ENCODE data around the gene SHOX.
"Not testable (repeated sequence)": the region's sequence is repeated elsewhere in the genome, so short reads cannot be mapped to it uniquely, and the experiment has no call there.

SHOX gene

GRCh38 chrX:630612-631496, at the start of gene SHOX:
Gene SHOX, plus strand, starts transcription at chrX:630791. Its CDS starts 107 bp downstream, at chrX:630898.
- DNase-seq = no peak

GRCh38 chrX:581066-581465, 49.5 kb upstream of the SHOX start:
- DNase-seq = no peak

- DNase-seq = no peak
Observed at GRCh38 chrX:581720-582298, 48.8 kb upstream of the SHOX start.

GRCh38 chrX:584572-584971, 46.0 kb upstream of the SHOX start:
- DNase-seq = no peak

- no peak for DNase-seq
Observed at GRCh38 chrX:585115-585808, 45.3 kb upstream of the SHOX start.

GRCh38 chrX:586351-586750, 44.2 kb upstream of the SHOX start:
- no peak for DNase-seq

- DNase-seq = not testable (repeated sequence)
Observed at GRCh38 chrX:589261-589660, 41.3 kb upstream of the SHOX start.

- DNase-seq = no peak
Observed at GRCh38 chrX:590693-591404, 39.7 kb upstream of the SHOX start.

- no peak for DNase-seq
Observed at GRCh38 chrX:599837-600715, 30.5 kb upstream of the SHOX start.

GRCh38 chrX:603029-603428, 27.6 kb upstream of the SHOX start:
- DNase-seq = not testable (repeated sequence)

GRCh38 chrX:604616-605015, 26.0 kb upstream of the SHOX start:
- DNase-seq = not testable (repeated sequence)

GRCh38 chrX:608088-608487, 22.5 kb upstream of the SHOX start:
- DNase-seq = not testable (repeated sequence)

GRCh38 chrX:614136-614535, 16.5 kb upstream of the SHOX start:
- DNase-seq = no peak

- DNase-seq = no peak
Observed at GRCh38 chrX:617401-617800, 13.2 kb upstream of the SHOX start.

GRCh38 chrX:617891-618290, 12.7 kb upstream of the SHOX start:
- DNase-seq = no peak

- not testable (repeated sequence) for DNase-seq
Observed at GRCh38 chrX:618304-618703, 12.3 kb upstream of the SHOX start.

GRCh38 chrX:618761-619450, 11.7 kb upstream of the SHOX start:
- no peak for DNase-seq

GRCh38 chrX:619451-619811, 11.2 kb upstream of the SHOX start:
- DNase-seq = no peak

GRCh38 chrX:619812-620531, 10.6 kb upstream of the SHOX start:
- no peak for DNase-seq

- DNase-seq = no peak
Observed at GRCh38 chrX:621705-622503, 8.7 kb upstream of the SHOX start.

Data from NCI-H226 (cell line).